HEK293 (cell line): ENCODE measurements around the gene KCTD2.

Experiments used
- CTCF ChIA-PET: fragments of 350-600 bp; formaldehyde crosslinking; extraction: SDS; loops from one replicate; lab custom pipeline; 2021; ENCODE audit warnings: antibody characterized with exemption; lab: Yijun Ruan, JAX
- POLR2A ChIA-PET: fragments of 300-600 bp; formaldehyde crosslinking; extraction: SDS; loops from one replicate; lab custom pipeline; 2020; ENCODE audit warnings: antibody characterized with exemption, inconsistent platforms; lab: Yijun Ruan, JAX
- H3K27ac ChIP-seq: fragments of 200-500 bp; sonication (Bioruptor generic); 2 replicates; pipeline ENCODE4 v1.5.1; 2014; ENCODE audit warnings: low read depth, low read length, control low read depth, inconsistent platforms; ENCODE audit errors: extremely low read depth
- H3K36me3 ChIP-seq, 2 experiments: fragments of 200-500 bp in 1 of 2; sonication (Bioruptor generic) in 1 of 2; 1 replicate in 1 of 2; 2 replicates in 1 of 2; pipeline ENCODE4 v1.5.1; 2014 to 2017; ENCODE audit warnings: inconsistent platforms in 2 of 2, low read length in 2 of 2; ENCODE audit not compliant: control insufficient read depth in 2 of 2, insufficient read depth in 1 of 2
- H3K4me1 ChIP-seq: fragments of 200-500 bp; sonication (Bioruptor generic); 2 replicates; pipeline ENCODE4 v1.5.1; 2014; ENCODE audit warnings: mild to moderate bottlenecking, low read length, inconsistent platforms; ENCODE audit not compliant: control insufficient read depth, insufficient read depth
- H3K4me3 ChIP-seq: 2 replicates; pipeline ENCODE4 v1.5.1; 2011; ENCODE audit warnings: low read depth, mild to moderate bottlenecking, control low read depth, low read length, moderate library complexity
- H3K9me3 ChIP-seq: fragments of 200-500 bp; sonication (Bioruptor generic); 2 replicates; pipeline ENCODE4 v1.5.1; 2014; ENCODE audit warnings: low read depth, low read length, inconsistent platforms; ENCODE audit not compliant: control insufficient read depth, insufficient read depth
- GLIS1 ChIP-seq: fragments of 450-650 bp; formaldehyde crosslinking; IDR thresholded peaks from 2 replicates; pipeline ENCODE4 v1.5.1; 2016; ENCODE audit warnings: missing biosample characterization, missing genetic modification characterization
- GLIS2 ChIP-seq: fragments of 450-650 bp; formaldehyde crosslinking; IDR thresholded peaks from 2 replicates; pipeline ENCODE4 v1.5.1; 2016; ENCODE audit warnings: missing biosample characterization, missing genetic modification characterization
- KLF1 ChIP-seq: fragments of 450-650 bp; formaldehyde crosslinking; IDR thresholded peaks from 2 replicates; pipeline ENCODE4 v1.5.1; 2016; ENCODE audit warnings: missing biosample characterization, missing genetic modification characterization
- KLF7 ChIP-seq: fragments of 450-650 bp; formaldehyde crosslinking; IDR thresholded peaks from 2 replicates; pipeline ENCODE4 v1.5.1; 2016; ENCODE audit warnings: missing biosample characterization, missing genetic modification characterization, borderline replicate concordance
- MEIS1 ChIP-seq: sonication (generic); formaldehyde crosslinking; IDR thresholded peaks from 2 replicates; pipeline ENCODE4 v1.8.1; 2022; ENCODE audit warnings: missing genetic modification reagents, mild to moderate bottlenecking, borderline replicate concordance
- MZF1 ChIP-seq: fragments of 450-650 bp; formaldehyde crosslinking; IDR thresholded peaks from 2 replicates; pipeline ENCODE4 v1.5.1; 2017; ENCODE audit warnings: missing biosample characterization, missing genetic modification characterization, borderline replicate concordance
- SP2 ChIP-seq: fragments of 450-650 bp; formaldehyde crosslinking; IDR thresholded peaks from 2 replicates; pipeline ENCODE4 v1.5.1; 2016; ENCODE audit warnings: missing biosample characterization, missing genetic modification characterization
- SP7 ChIP-seq: fragments of 450-650 bp; formaldehyde crosslinking; IDR thresholded peaks from 2 replicates; pipeline ENCODE4 v1.5.1; 2016; ENCODE audit warnings: missing biosample characterization, missing genetic modification characterization
- TRIM28 ChIP-seq: IDR thresholded peaks from 2 replicates; pipeline ENCODE4 v1.6.1; 2011; ENCODE audit warnings: low read length, control low read depth, borderline replicate concordance
- WT1 ChIP-seq: fragments of 450-650 bp; formaldehyde crosslinking; IDR thresholded peaks from 2 replicates; pipeline ENCODE4 v1.5.1; 2016; ENCODE audit warnings: missing biosample characterization, missing genetic modification characterization
- ZBTB48 ChIP-seq: fragments of 450-650 bp; formaldehyde crosslinking; IDR thresholded peaks from 2 replicates; pipeline ENCODE4 v1.5.1; 2016; ENCODE audit warnings: missing biosample characterization, missing genetic modification characterization
- ZIC2 ChIP-seq: fragments of 450-650 bp; formaldehyde crosslinking; IDR thresholded peaks from 2 replicates; pipeline ENCODE4 v1.5.1; 2016; ENCODE audit warnings: missing biosample characterization, missing genetic modification characterization
- ZNF223 ChIP-seq: fragments of 450-650 bp; formaldehyde crosslinking; IDR thresholded peaks from 2 replicates; pipeline ENCODE4 v1.5.1; 2016; ENCODE audit warnings: missing biosample characterization, missing genetic modification characterization
- ZNF248 ChIP-seq: fragments of 450-650 bp; formaldehyde crosslinking; IDR thresholded peaks from 2 replicates; pipeline ENCODE4 v1.5.1; 2017; ENCODE audit warnings: missing biosample characterization, missing genetic modification characterization
- ZNF335 ChIP-seq: fragments of 450-650 bp; formaldehyde crosslinking; conservative IDR thresholded peaks from 2 replicates; pipeline ENCODE4 v1.5.1; 2016; ENCODE audit warnings: missing biosample characterization, missing genetic modification characterization
- ZNF341 ChIP-seq: fragments of 450-650 bp; formaldehyde crosslinking; IDR thresholded peaks from 2 replicates; pipeline ENCODE4; 2016; ENCODE audit warnings: low read depth, missing biosample characterization, missing genetic modification characterization
- ZNF398 ChIP-seq: fragments of 450-650 bp; formaldehyde crosslinking; IDR thresholded peaks from 2 replicates; pipeline ENCODE4 v1.5.1; 2017; ENCODE audit warnings: missing biosample characterization, missing genetic modification characterization
- ZNF501 ChIP-seq: fragments of 450-650 bp; formaldehyde crosslinking; IDR thresholded peaks from 2 replicates; pipeline ENCODE4 v1.5.1; 2016; ENCODE audit warnings: missing biosample characterization, missing genetic modification characterization
- ZNF791 ChIP-seq: fragments of 450-650 bp; formaldehyde crosslinking; IDR thresholded peaks from 2 replicates; pipeline ENCODE4 v1.5.1; 2016; ENCODE audit warnings: missing biosample characterization, missing genetic modification characterization
- TF ChIP-seq, protein P1 (sequence below): fragments of 450-650 bp; formaldehyde crosslinking; IDR thresholded peaks from 2 replicates; pipeline ENCODE4 v1.5.1; 2016; ENCODE audit warnings: missing biosample characterization, missing genetic modification characterization, borderline replicate concordance
- TF ChIP-seq, protein P2 (sequence below): fragments of 450-650 bp; formaldehyde crosslinking; IDR thresholded peaks from 2 replicates; pipeline ENCODE4 v1.5.1; 2016; ENCODE audit warnings: missing biosample characterization, missing genetic modification characterization

KCTD2 gene

DNA sequence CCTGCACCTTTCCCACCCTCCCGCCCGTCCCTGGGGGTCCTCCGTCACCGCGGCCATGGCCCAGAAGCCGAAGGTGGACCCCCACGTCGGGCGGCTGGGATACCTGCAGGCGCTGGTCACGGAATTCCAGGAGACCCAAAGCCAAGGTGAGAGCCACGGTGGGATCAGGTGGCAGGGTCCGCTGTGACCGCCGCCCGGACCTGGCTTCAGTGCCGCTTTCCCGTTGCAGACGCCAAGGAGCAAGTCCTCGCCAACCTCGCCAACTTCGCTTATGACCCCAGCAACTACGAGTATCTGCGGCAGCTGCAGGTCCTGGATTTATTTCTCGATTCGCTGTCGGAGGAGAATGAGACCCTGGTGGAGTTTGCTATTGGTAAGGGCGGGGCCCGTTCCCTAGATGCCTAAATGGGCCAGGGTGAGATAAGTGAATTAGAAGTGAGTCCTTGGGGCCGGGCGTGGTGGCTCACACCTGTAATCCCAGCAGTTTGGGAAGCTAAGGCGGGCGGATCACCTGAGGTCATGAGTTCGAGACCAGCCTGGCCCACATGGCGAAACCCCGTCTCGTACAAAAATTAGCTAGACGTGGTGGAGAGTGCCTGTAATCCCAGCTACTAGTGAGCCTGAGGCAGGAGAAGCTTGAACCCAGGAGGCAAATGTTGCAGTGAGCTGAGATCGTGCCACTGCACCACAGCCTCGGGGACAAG lies 63.4 kb downstream of the KCTD2 start:
- ChIA-PET POLR2A (interaction anchor here (0.6 to 2.5 kb wide), 18 partner anchors 11 to 179 kb away, joined by 3 to 13 read pairs (median 3); partner anchors contain the start of genes ATP5PD, GGA3, HID1 and NT5C), CTCF (interaction anchor here (0.5 to 7.1 kb wide), 13 partner anchors 11 to 308 kb away, joined by 3 to 149 read pairs (median 4); partner anchors contain the start of gene NUP85)
- Histone ChIP-seq H3K36me3 (peaks cover 0 to 13% of the 10 kb centered on the region in 2 experiments; a peak in 2 of 3 replicates), H3K9me3 (no peaks in the 10 kb centered on the region), H3K4me3 (peak overlapping the region; percentile 75), H3K4me1 (peaks cover 9% of the 10 kb centered on the region), H3K27ac (peak overlapping the region; percentile 67; the same call in 1 of the 2 replicates)
- TF ChIP-seq GLIS1 (tag by site-specific recombination) (no peak), GLIS2 (tag by site-specific recombination) (0 out of 2 replicates have a peak, but pooled peaks have one; percentile 24), ZBTB48 (no peak), ZNF223 (no peak), KLF7 (tag by site-specific recombination) (peak; percentile 46; the same call in 1 of the 2 replicates), TRIM28 (no peak), MEIS1 (no peak), KLF1 (tag by site-specific recombination) (peak; percentile 94), SP2 (tag by site-specific recombination) (no peak), ZNF341 (tag by site-specific recombination) (no peak), ZNF335 (tag by site-specific recombination) (no peak)

GRCh38 chr17:75111777-75112335 lies 64.8 kb downstream of the KCTD2 start:
- Histone ChIP-seq H3K36me3 (peaks cover 0 to 27% of the 10 kb centered on the region in 2 experiments; a peak in 2 of 3 replicates), H3K4me3 (no peak overlapping the region), H3K9me3 (no peaks in the 10 kb centered on the region), H3K27ac (no peak overlapping the region), H3K4me1 (peaks cover 9% of the 10 kb centered on the region)
- ChIA-PET CTCF (interaction anchor here (0.5 to 7.1 kb wide), 15 partner anchors 9 to 305 kb away, joined by 3 to 149 read pairs (median 4); partner anchors contain the start of gene NUP85), POLR2A (interaction anchor here (0.7 to 2.5 kb wide), 2 partner anchors 43 to 52 kb away, joined by 3 to 6 read pairs; partner anchors contain the start of gene JPT1)
- no peak for TF ChIP-seq MZF1 (tag by site-specific recombination)
- TF ChIP-seq ZNF335 (tag by site-specific recombination): no peak
- TF ChIP-seq ZIC2 (tag by site-specific recombination): no peak
- TF ChIP-seq ZNF501 (tag by site-specific recombination): no peak
- TF ChIP-seq WT1 (tag by site-specific recombination): no peak
- TF ChIP-seq SP7 (tag by site-specific recombination): no peak
- TF ChIP-seq, protein P1, sequence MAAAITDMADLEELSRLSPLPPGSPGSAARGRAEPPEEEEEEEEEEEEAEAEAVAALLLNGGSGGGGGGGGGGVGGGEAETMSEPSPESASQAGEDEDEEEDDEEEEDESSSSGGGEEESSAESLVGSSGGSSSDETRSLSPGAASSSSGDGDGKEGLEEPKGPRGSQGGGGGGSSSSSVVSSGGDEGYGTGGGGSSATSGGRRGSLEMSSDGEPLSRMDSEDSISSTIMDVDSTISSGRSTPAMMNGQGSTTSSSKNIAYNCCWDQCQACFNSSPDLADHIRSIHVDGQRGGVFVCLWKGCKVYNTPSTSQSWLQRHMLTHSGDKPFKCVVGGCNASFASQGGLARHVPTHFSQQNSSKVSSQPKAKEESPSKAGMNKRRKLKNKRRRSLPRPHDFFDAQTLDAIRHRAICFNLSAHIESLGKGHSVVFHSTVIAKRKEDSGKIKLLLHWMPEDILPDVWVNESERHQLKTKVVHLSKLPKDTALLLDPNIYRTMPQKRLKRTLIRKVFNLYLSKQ (tag by site-specific recombination): no peak
- TF ChIP-seq ZNF398 (tag by site-specific recombination): no peak
- no peak for TF ChIP-seq MEIS1
- no peak for TF ChIP-seq ZNF791 (tag by site-specific recombination)
- no peak for TF ChIP-seq ZNF248 (tag by site-specific recombination)
- TF ChIP-seq, protein P2, sequence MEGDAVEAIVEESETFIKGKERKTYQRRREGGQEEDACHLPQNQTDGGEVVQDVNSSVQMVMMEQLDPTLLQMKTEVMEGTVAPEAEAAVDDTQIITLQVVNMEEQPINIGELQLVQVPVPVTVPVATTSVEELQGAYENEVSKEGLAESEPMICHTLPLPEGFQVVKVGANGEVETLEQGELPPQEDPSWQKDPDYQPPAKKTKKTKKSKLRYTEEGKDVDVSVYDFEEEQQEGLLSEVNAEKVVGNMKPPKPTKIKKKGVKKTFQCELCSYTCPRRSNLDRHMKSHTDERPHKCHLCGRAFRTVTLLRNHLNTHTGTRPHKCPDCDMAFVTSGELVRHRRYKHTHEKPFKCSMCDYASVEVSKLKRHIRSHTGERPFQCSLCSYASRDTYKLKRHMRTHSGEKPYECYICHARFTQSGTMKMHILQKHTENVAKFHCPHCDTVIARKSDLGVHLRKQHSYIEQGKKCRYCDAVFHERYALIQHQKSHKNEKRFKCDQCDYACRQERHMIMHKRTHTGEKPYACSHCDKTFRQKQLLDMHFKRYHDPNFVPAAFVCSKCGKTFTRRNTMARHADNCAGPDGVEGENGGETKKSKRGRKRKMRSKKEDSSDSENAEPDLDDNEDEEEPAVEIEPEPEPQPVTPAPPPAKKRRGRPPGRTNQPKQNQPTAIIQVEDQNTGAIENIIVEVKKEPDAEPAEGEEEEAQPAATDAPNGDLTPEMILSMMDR (tag by site-specific recombination): no peak
